HCT116 (cell line): Measurements from ENCODE around the gene GLRX. TPM values are rescaled to one million over a fixed set of nuclear protein-coding genes. Genes with fewer than 3 reads are reported as not detected.

ENCODE experiments used
- ATAC-seq: fragments of 200-7000 bp; cut with Tn5 transposase; 2 replicates; pipeline ENCODE4 v1.9.1; 2020; ENCODE audit warnings: mild to moderate bottlenecking, moderate library complexity
- BruUV-seq: library from RNA; stranded (reverse); fragments of 400-500 nt; replicated peaks from 2 replicates; lab custom pipeline; 2021; lab: Mats Ljungman, UMichigan
- CTCF ChIA-PET: fragments of 300-600 bp; sonication (Branson Sonifier 250); formaldehyde crosslinking; loops from one replicate; lab custom pipeline; 2021; ENCODE audit warnings: antibody characterized with exemption; lab: Charles Lee
- POLR2A ChIA-PET: fragments of 300-600, 350-600 bp; sonication (Branson Sonifier 250); formaldehyde crosslinking; loops from one replicate; lab custom pipeline; 2021; ENCODE audit warnings: antibody characterized with exemption; lab: Charles Lee
- RAD21 ChIA-PET, 2 experiments: fragments of 300-600 bp; sonication (Branson Sonifier 250); formaldehyde crosslinking; loops; one replicate each; lab custom pipeline; 2023; ENCODE audit warnings: low total read pairs in 2 of 2; ENCODE audit not compliant: uncharacterized antibody in 2 of 2, unreplicated experiment in 2 of 2, low non-redundant PET in 1 of 2; lab: Charles Lee
- DNase-seq: peaks from one replicate; pipeline ENCODE4 v3.0.0-alpha.2; 2010; ENCODE audit warnings: low read depth, low spot score
- H2AFZ ChIP-seq: fragments of 200-600 bp; shearing (Covaris generic), sonication (generic); 2 replicates; pipeline ENCODE4 v1.6.1; 2017; ENCODE audit warnings: low read depth, mixed run types, mixed read lengths, antibody characterized with exemption, low read length; ENCODE audit not compliant: poor library complexity, severe bottlenecking
- H3K27ac ChIP-seq: 2 replicates; pipeline ENCODE4 v1.5.1; 2012; ENCODE audit warnings: low read depth, low read length
- H3K27me3 ChIP-seq: fragments of 200-600 bp; sonication (generic); 2 replicates; pipeline ENCODE4 v1.6.1; 2016; ENCODE audit warnings: mixed run types, low read length, mixed read lengths; ENCODE audit not compliant: insufficient read depth
- H3K36me3 ChIP-seq, 2 experiments: fragments of 200-500 bp in 1 of 2; fragments of 200-600 bp in 1 of 2; sonication (Bioruptor generic) in 1 of 2; sonication (generic) in 1 of 2; 2 replicates each; pipeline versions ENCODE4 v1.5.1 to v1.6.1; 2014 to 2016; ENCODE audit warnings: low read length in 2 of 2, inconsistent platforms in 1 of 2, mixed read lengths in 1 of 2, mixed run types in 1 of 2; ENCODE audit not compliant: insufficient read depth in 2 of 2, control insufficient read depth in 1 of 2
- H3K4me1 ChIP-seq, 2 experiments: fragments of 200-600 bp in 1 of 2; sonication (generic) in 1 of 2; 2 replicates each; pipeline versions ENCODE4 v1.5.1 to v1.6.1; 2012 to 2017; ENCODE audit warnings: low read length in 2 of 2, inconsistent platforms in 1 of 2, mild to moderate bottlenecking in 1 of 2, mixed read lengths in 1 of 2, mixed run types in 1 of 2, moderate library complexity in 1 of 2; ENCODE audit not compliant: insufficient read depth in 2 of 2, control insufficient read depth in 1 of 2
- H3K4me2 ChIP-seq: fragments of 200-600 bp; sonication (generic); 2 replicates; pipeline ENCODE4 v1.6.1; 2017; ENCODE audit warnings: mixed run types, low read length, mixed read lengths
- H3K4me3 ChIP-seq, 2 experiments: fragments of 200-600 bp in 1 of 2; sonication (generic) in 1 of 2; replicated peaks in 1 of 2; 2 replicates each; pipeline ENCODE4 v1.5.1; 2011 to 2016; ENCODE audit warnings: low read length in 2 of 2, control low read depth in 1 of 2, low read depth in 1 of 2, mild to moderate bottlenecking in 1 of 2, mixed read lengths in 1 of 2, mixed run types in 1 of 2
- H3K79me2 ChIP-seq: fragments of 200-600 bp; sonication (generic); 2 replicates; pipeline ENCODE4 v1.6.1; 2017; ENCODE audit warnings: mild to moderate bottlenecking, mixed run types, low read length, moderate library complexity, mixed read lengths; ENCODE audit not compliant: insufficient read depth
- H3K9ac ChIP-seq: fragments of 200-600 bp; sonication (generic); 2 replicates; pipeline ENCODE4 v1.6.1; 2016; ENCODE audit warnings: low read length, mixed read lengths
- H3K9me2 ChIP-seq: fragments of 200-600 bp; sonication (generic), shearing (Covaris generic); 2 replicates; pipeline ENCODE4 v1.6.1; 2017; ENCODE audit warnings: mixed run types, mild to moderate bottlenecking, moderate library complexity; ENCODE audit not compliant: insufficient read depth
- H3K9me3 ChIP-seq, 2 experiments: fragments of 200-500 bp in 1 of 2; fragments of 200-600 bp in 1 of 2; sonication (Bioruptor generic) in 1 of 2; sonication (generic) in 1 of 2; 2 replicates each; pipeline ENCODE4 v1.6.1; 2014 to 2017; ENCODE audit warnings: low read length in 2 of 2, mixed read lengths in 2 of 2, inconsistent platforms in 1 of 2, low read depth in 1 of 2, mild to moderate bottlenecking in 1 of 2, mixed run types in 1 of 2, moderate library complexity in 1 of 2; ENCODE audit not compliant: control insufficient read depth in 1 of 2, insufficient read depth in 1 of 2
- H4K20me1 ChIP-seq: fragments of 200-600 bp; sonication (generic), shearing (Covaris generic); 2 replicates; pipeline ENCODE4 v1.6.1; 2017; ENCODE audit warnings: mixed run types, mild to moderate bottlenecking, moderate library complexity; ENCODE audit not compliant: insufficient read depth
- CBX3 ChIP-seq: IDR thresholded peaks from 2 replicates; pipeline ENCODE4 v1.6.1; 2012; ENCODE audit warnings: low read depth
- CEBPB ChIP-seq: IDR thresholded peaks from 2 replicates; pipeline ENCODE4 v1.6.1; 2012; ENCODE audit warnings: low read depth
- FOSL1 ChIP-seq: IDR thresholded peaks from 2 replicates; pipeline ENCODE4 v1.6.1; 2012; ENCODE audit warnings: low read depth
- POLR2A ChIP-seq: IDR thresholded peaks from 2 replicates; pipeline ENCODE4 v1.7.0; 2011; ENCODE audit warnings: borderline replicate concordance; ENCODE audit not compliant: insufficient read depth, insufficient read length; ENCODE audit errors: extremely low read depth
- RAD21 ChIP-seq: IDR thresholded peaks from 2 replicates; pipeline ENCODE4 v1.6.1; 2012; ENCODE audit warnings: low read depth, mild to moderate bottlenecking
- SIN3A ChIP-seq: IDR thresholded peaks from 2 replicates; pipeline ENCODE4 v1.6.1; 2012; ENCODE audit warnings: low read depth
- SP1 ChIP-seq: IDR thresholded peaks from 2 replicates; pipeline ENCODE4 v1.6.1; 2012; ENCODE audit warnings: low read depth
- SRF ChIP-seq: IDR thresholded peaks from 2 replicates; pipeline ENCODE4 v1.6.1; 2012; ENCODE audit warnings: low read depth
- ZFX ChIP-seq: fragments of 450-650 bp; IDR thresholded peaks from 2 replicates; pipeline ENCODE4 v1.6.1; 2017
- ZNF274 ChIP-seq: fragments of 200-500 bp; sonication (Bioruptor generic); IDR thresholded peaks from 2 replicates; pipeline ENCODE4 v1.6.1; 2014; ENCODE audit warnings: mild to moderate bottlenecking, low read depth, low read length, inconsistent platforms
- intact Hi-C: fragments of 100-400 bp; cut with micrococcal nuclease; formaldehyde crosslinking; loops from 2 replicates; pipeline ENCODE4 v1.10.0; 2022
- total RNA-seq: library from RNA; stranded (reverse); gene quantifications from one replicate; pipeline ENCODE4 v1.2.1, GENCODE V29; 2021; ENCODE audit not compliant: unreplicated experiment
- TF ChIP-seq, protein P1 (sequence below): IDR thresholded peaks from 2 replicates; pipeline ENCODE4 v1.6.1; 2012; ENCODE audit warnings: low read depth
- TF ChIP-seq, protein P2 (sequence below), 3 experiments: fragments of 200-600 bp in 1 of 3; sonication (generic) in 1 of 3; IDR thresholded peaks in 2 of 3; conservative IDR thresholded peaks in 1 of 3; 2 replicates each; pipeline ENCODE4 v1.5.1; 2012 to 2017; ENCODE audit warnings: low read depth in 2 of 3, low read length in 2 of 3, antibody characterized with exemption in 1 of 3, borderline replicate concordance in 1 of 3, control low read depth in 1 of 3, mild to moderate bottlenecking in 1 of 3, mixed read lengths in 1 of 3, mixed run types in 1 of 3, moderate library complexity in 1 of 3; ENCODE audit not compliant: insufficient read depth in 1 of 3
- TF ChIP-seq, protein P3 (sequence below): IDR thresholded peaks from 2 replicates; pipeline ENCODE4 v1.6.1; 2012

Gene GLRX
- total RNA-seq, 1 experiment from 2014 or later: 29.3 TPM

DNA sequence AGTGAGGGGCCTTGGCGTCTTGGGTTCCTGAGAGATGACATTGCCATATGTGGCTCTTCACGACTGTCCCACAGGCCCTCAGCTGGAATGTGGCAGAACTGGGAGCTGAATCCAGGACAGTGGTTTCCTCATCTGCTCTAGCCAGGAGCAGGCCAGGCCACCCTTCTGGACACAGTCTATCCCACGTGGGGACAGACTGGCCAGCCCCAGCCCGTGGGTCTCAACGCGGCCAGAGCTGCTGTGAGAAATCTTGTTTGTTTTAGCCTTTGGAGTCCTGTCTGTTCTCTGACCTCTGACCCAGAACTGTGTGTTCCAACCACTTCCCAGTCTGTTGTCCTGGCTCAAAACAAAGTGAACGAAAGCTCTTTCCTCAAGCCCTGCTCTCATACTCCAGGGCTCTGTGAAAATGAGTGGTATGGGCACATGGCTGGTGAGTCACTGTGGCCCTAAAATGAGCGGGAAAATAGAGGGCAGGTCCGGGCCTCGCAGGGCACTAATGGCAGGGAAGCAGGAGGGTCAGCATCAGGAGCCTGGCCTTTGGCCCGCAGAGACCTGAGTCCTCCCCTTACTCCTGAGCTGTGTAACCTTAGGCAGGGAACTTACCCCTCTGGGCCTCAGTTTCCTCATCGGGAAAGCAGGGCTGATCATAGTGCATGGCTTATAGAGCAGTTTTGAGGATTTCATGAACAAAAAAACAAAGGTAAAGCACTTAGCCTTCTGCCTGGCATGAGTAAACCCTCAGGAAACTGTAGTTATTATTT lies 34.8 kb upstream of the GLRX start:
- H3K9me2 ChIP-seq: no peaks in the 10 kb centered on the region
- H3K36me3 ChIP-seq: no peaks in the 10 kb centered on the region
- no peak overlapping the region for H3K4me3 ChIP-seq
- ATAC-seq: no peak
- no peaks in the 10 kb centered on the region for H3K9me3 ChIP-seq
- H2AFZ ChIP-seq: no peak overlapping the region
- ChIA-PET RAD21 (no interaction called here), CTCF (interaction anchor here (0.9 kb wide), 1 partner anchor 479 kb away, joined by 3 read pairs; no protein-coding TSS in a partner anchor), POLR2A (no interaction called here)
- H3K4me1 ChIP-seq: peaks cover 6 to 40% of the 10 kb centered on the region in 2 experiments; a peak in 3 of 4 replicates
- no peak overlapping the region for H3K9ac ChIP-seq
- TF ChIP-seq SP1: no peak
- no peaks in the 10 kb centered on the region for H3K27me3 ChIP-seq
- BruUV-seq: no TSS peak
- no peak overlapping the region for H3K4me2 ChIP-seq
- no peak overlapping the region for H3K27ac ChIP-seq
- intact Hi-C loops: no loop called here
- no peaks in the 10 kb centered on the region for H4K20me1 ChIP-seq
- H3K79me2 ChIP-seq: no peaks in the 10 kb centered on the region
- DNase-seq: no peak

DNA sequence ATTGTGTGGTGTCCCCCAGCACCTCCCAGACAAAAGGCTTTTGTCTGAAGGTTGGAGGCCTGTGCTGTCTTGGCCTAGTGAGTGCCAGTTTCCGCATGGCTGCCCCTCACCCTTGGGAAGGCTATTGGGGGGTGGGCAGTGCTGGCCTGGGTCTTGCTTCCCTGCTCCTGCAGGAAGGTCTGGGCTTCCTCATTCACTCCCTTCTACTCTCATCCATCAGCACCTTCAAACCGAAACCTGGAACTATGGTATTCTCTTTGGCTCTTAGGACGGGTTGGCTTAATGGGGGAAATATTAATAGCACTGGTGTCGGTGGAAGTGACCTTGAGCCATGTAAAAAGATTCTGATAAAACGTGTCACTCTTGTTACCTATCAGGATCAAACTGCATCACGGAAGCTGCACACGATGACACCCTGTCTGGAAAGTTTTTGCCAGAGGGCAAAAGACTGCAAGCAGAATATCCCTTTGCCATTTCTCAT lies 34.0 kb upstream of the GLRX start:
- BruUV-seq: no TSS peak
- intact Hi-C loops: no loop called here
- CTCF ChIA-PET: interaction anchor here (0.9 kb wide), 1 partner anchor 480 kb away, joined by 3 read pairs; no protein-coding TSS in a partner anchor

More for the DNA sequence above, 34.0 kb upstream of the GLRX start:
- Histone ChIP-seq H3K4me2 (no peak overlapping the region), H3K36me3 (no peaks in the 10 kb centered on the region), H3K4me1 (peaks cover 0 to 33% of the 10 kb centered on the region in 2 experiments; a peak in 3 of 4 replicates), H3K79me2 (no peaks in the 10 kb centered on the region), H3K9me2 (no peaks in the 10 kb centered on the region), H3K27ac (no peak overlapping the region), H4K20me1 (no peaks in the 10 kb centered on the region), H3K9me3 (no peaks in the 10 kb centered on the region), H3K4me3 (no peak overlapping the region), H2AFZ (no peak overlapping the region), H3K27me3 (no peaks in the 10 kb centered on the region), H3K9ac (no peak overlapping the region)
- DNase-seq: no peak
- ChIA-PET POLR2A (no interaction called here), RAD21 (no interaction called here)
- TF ChIP-seq, protein P1, sequence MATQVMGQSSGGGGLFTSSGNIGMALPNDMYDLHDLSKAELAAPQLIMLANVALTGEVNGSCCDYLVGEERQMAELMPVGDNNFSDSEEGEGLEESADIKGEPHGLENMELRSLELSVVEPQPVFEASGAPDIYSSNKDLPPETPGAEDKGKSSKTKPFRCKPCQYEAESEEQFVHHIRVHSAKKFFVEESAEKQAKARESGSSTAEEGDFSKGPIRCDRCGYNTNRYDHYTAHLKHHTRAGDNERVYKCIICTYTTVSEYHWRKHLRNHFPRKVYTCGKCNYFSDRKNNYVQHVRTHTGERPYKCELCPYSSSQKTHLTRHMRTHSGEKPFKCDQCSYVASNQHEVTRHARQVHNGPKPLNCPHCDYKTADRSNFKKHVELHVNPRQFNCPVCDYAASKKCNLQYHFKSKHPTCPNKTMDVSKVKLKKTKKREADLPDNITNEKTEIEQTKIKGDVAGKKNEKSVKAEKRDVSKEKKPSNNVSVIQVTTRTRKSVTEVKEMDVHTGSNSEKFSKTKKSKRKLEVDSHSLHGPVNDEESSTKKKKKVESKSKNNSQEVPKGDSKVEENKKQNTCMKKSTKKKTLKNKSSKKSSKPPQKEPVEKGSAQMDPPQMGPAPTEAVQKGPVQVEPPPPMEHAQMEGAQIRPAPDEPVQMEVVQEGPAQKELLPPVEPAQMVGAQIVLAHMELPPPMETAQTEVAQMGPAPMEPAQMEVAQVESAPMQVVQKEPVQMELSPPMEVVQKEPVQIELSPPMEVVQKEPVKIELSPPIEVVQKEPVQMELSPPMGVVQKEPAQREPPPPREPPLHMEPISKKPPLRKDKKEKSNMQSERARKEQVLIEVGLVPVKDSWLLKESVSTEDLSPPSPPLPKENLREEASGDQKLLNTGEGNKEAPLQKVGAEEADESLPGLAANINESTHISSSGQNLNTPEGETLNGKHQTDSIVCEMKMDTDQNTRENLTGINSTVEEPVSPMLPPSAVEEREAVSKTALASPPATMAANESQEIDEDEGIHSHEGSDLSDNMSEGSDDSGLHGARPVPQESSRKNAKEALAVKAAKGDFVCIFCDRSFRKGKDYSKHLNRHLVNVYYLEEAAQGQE: no peak
- no peak for TF ChIP-seq FOSL1
- no peak for TF ChIP-seq CEBPB
- no peak for TF ChIP-seq CBX3
- no peak for TF ChIP-seq ZFX
- no peak for TF ChIP-seq SIN3A
- no peak for TF ChIP-seq ZNF274
- TF ChIP-seq POLR2A: no peak
- TF ChIP-seq, protein P2, sequence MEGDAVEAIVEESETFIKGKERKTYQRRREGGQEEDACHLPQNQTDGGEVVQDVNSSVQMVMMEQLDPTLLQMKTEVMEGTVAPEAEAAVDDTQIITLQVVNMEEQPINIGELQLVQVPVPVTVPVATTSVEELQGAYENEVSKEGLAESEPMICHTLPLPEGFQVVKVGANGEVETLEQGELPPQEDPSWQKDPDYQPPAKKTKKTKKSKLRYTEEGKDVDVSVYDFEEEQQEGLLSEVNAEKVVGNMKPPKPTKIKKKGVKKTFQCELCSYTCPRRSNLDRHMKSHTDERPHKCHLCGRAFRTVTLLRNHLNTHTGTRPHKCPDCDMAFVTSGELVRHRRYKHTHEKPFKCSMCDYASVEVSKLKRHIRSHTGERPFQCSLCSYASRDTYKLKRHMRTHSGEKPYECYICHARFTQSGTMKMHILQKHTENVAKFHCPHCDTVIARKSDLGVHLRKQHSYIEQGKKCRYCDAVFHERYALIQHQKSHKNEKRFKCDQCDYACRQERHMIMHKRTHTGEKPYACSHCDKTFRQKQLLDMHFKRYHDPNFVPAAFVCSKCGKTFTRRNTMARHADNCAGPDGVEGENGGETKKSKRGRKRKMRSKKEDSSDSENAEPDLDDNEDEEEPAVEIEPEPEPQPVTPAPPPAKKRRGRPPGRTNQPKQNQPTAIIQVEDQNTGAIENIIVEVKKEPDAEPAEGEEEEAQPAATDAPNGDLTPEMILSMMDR (IDR thresholded peaks at IDR 0.05 in 2 of 3, conservative IDR thresholded peaks at IDR 0.05 in 1 of 3; ENCODE audit: borderline replicate concordance in 1 of 3, insufficient read depth in 1 of 3, low read depth in 2 of 3, low read length in 2 of 3): no peak
- no peak for TF ChIP-seq RAD21
- no peak for TF ChIP-seq SRF
- TF ChIP-seq, protein P3, sequence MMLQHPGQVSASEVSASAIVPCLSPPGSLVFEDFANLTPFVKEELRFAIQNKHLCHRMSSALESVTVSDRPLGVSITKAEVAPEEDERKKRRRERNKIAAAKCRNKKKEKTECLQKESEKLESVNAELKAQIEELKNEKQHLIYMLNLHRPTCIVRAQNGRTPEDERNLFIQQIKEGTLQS: no peak
- ATAC-seq: no peak
